ENCODE data around the gene NTRK1. TPM values are rescaled to one million over a fixed set of nuclear protein-coding genes. Genes with fewer than 3 reads are reported as not detected.

NTRK1 gene
- total RNA-seq, 2 donors from 2014 or later: 0.59 to 31.4 TPM

- no peak overlapping the region for H3K4me3 ChIP-seq
- H3K27me3 ChIP-seq (replicated peaks; ENCODE audit: insufficient read depth): peaks cover 19% of the 10 kb centered on the region
- TF ChIP-seq POLR2A (IDR thresholded peaks at IDR 0.05) (no peak), CTCF (IDR thresholded peaks at IDR 0.05) (no peak), POLR2AphosphoS5 (IDR thresholded peaks at IDR 0.05) (no peak)
- intact Hi-C loops (cut with DNase I): no loop called here
- DNase-seq (ENCODE audit: low spot score): no peak
- H3K4me1 ChIP-seq (replicated peaks): no peaks in the 10 kb centered on the region
- 22% methylated on average over 69 of the region's 69 CpGs for WGBS
- H3K27ac ChIP-seq: no peak overlapping the region
- no peaks in the 10 kb centered on the region for H3K36me3 ChIP-seq
- no peaks in the 10 kb centered on the region for H3K9me3 ChIP-seq
Measured at GRCh38 chr1:156845055-156845952, 15.4 kb upstream of the NTRK1 start.

GRCh38 chr1:156845953-156846545 lies 14.6 kb upstream of the NTRK1 start:
- Histone ChIP-seq H3K27me3 (replicated peaks; ENCODE audit: insufficient read depth) (peaks cover 15% of the 10 kb centered on the region), H3K4me3 (no peak overlapping the region), H3K27ac (no peak overlapping the region), H3K9me3 (no peaks in the 10 kb centered on the region), H3K4me1 (replicated peaks) (no peaks in the 10 kb centered on the region), H3K36me3 (no peaks in the 10 kb centered on the region)
- no peak for TF ChIP-seq POLR2A (IDR thresholded peaks at IDR 0.05)
- TF ChIP-seq POLR2AphosphoS5 (IDR thresholded peaks at IDR 0.05): no peak
- no peak for TF ChIP-seq CTCF (IDR thresholded peaks at IDR 0.05)
- no peak for DNase-seq (ENCODE audit: low spot score)
- intact Hi-C loops (cut with DNase I): no loop called here
- 62% methylated on average over 18 of the region's 18 CpGs for WGBS

GRCh38 chr1:156846643-156847042 lies 14.0 kb upstream of the NTRK1 start:
- Histone ChIP-seq H3K4me1 (replicated peaks) (no peaks in the 10 kb centered on the region), H3K9me3 (no peaks in the 10 kb centered on the region), H3K27me3 (replicated peaks; ENCODE audit: insufficient read depth) (peaks cover 15% of the 10 kb centered on the region), H3K36me3 (no peaks in the 10 kb centered on the region), H3K27ac (no peak overlapping the region), H3K4me3 (no peak overlapping the region)
- DNase-seq (ENCODE audit: low spot score): no peak
- 82% methylated on average over 5 of the region's 5 CpGs for WGBS
- TF ChIP-seq POLR2AphosphoS5 (IDR thresholded peaks at IDR 0.05) (no peak), CTCF (IDR thresholded peaks at IDR 0.05) (no peak), POLR2A (IDR thresholded peaks at IDR 0.05) (no peak)
- intact Hi-C loops (cut with DNase I): no loop called here

GRCh38 chr1:156847591-156848460 lies 12.8 kb upstream of the NTRK1 start:
- 84% methylated on average over 7 of the region's 7 CpGs for WGBS
- intact Hi-C loops (cut with DNase I): no loop called here
- Histone ChIP-seq H3K9me3 (no peaks in the 10 kb centered on the region), H3K36me3 (no peaks in the 10 kb centered on the region), H3K27ac (no peak overlapping the region), H3K4me3 (no peak overlapping the region), H3K27me3 (replicated peaks; ENCODE audit: insufficient read depth) (peaks cover 15% of the 10 kb centered on the region), H3K4me1 (replicated peaks) (no peaks in the 10 kb centered on the region)
- DNase-seq (ENCODE audit: low spot score): no peak
- no peak for TF ChIP-seq POLR2A (IDR thresholded peaks at IDR 0.05)
- no peak for TF ChIP-seq POLR2AphosphoS5 (IDR thresholded peaks at IDR 0.05)
- TF ChIP-seq CTCF (IDR thresholded peaks at IDR 0.05): no peak

Measured in prostate gland (tissue), 2 donors.